Non-pigmented ciliary epithelial cell (primary cell): ENCODE data around the gene IGFBP6.
A peak's percentile ranks its signal among the peaks of the same experiment; 100 is the strongest.
"Not testable (repeated sequence)": the region's sequence is repeated elsewhere in the genome, so short reads cannot be mapped to it uniquely, and the experiment has no call there.

ENCODE experiments used
- DNase-seq: peaks from one replicate; pipeline ENCODE4 v3.0.0-alpha.2; 2010; ENCODE audit warnings: low read depth

The IGFBP6 gene

DNA sequence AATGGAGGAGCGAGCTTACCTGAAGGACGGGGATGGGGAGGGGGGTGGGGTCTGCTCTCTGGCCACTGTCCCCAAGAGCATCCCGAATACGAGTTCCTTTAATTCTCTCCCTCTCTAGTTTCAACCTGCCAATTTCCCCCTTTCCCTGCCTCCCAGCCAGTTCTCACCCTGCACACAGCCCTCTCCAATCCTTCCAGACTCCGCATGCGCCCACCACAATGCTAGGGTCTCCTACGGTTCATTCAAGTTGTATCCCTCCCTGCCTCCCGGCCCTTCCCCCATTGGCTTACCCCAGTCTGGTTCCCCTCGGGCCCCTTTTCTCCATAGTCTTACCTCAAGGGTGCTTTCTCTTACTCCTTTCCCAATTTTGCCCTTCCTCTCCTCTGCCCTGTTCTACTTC lies 708 bp upstream of the IGFBP6 start:
- DNase-seq = no peak

DNA sequence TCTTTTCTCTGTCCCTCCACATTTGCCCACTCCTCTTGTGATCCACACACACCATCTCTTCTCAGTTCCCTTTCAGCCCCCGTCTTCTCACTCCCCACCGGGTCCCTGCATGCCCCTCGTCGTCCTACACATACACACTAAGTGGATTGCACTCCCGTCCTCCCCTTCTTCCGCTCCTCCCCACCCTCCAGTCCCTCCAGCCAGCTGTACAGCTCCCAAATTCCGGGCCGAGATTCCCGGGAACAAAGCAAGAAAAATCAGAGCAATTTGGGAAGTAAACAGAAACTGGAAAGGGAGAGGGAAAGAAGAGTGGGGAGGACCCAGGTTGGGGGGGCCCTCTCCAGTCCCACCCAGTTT lies 282 bp upstream of the IGFBP6 start:
- DNase-seq = no peak

DNA sequence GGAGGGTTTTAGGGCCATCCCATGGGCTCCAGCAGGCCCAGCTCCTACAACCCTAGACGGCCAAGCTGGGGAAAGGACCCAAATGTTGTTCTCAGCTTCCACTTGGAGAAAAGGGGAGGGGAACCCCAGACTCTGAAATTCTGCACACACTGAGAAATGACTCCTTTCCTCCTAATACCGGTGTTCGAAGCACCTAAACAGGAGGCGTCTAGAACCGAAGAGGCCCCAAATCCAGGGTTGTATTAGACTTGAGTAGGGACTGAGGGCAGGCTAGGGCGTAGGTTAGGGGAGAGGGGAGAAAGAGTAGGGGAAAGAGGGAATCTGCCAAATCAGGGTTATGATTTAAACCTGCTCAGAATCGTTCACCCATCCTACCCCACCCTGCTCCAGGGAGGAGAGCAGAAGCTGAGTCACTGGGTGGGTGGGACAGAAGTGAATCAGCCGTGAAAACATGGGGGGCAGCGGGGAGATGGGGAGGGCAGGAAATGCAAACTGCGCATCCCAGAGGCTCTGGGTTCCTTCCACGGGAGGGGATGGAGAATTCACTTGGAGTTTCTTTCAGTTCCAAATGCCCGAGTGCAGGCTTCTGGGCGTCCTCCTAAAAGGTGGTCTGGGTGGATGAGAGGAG lies 1.0 kb downstream of the IGFBP6 start:
- peak; percentile 60 for DNase-seq

DNA sequence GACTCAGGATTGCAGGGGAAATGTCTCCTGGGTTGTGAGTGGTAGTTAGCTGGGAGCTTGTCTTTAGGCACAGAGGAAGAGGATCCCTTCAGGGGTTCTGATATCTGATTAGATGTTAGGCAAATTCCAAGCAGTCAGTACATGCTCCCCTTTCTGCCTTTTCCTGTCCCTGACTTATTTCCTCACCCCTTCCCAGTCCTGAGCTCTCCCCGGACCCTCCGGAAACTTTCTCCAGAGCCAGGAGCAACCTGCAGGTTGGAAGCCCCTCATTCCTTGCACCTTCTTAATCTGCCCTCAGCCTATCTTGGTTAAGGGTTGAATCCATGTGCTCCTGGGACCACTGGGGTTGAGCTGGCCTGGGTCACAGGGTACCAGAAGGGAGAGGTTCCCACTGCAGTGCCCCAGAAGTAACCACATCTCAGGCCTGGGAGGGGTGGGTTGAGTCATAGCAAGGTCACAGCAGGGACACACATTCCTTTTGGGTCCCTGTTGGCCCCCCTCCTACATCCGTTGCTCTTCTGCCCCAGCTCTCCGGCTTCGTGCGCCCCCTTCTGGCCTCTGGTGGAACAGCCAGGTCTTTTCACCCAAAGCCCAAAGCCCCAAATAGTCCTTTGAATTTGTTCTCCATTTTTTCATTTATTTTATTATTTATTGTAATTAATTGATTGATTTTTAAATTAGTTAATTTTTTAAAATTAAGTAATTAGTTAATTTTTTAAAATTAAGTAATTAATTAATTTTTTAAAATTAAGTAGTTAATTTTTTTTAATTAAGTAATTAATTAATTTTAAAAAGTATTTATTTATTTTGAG lies 1.8 kb downstream of the IGFBP6 start:
- peak; percentile 90 for DNase-seq

DNA sequence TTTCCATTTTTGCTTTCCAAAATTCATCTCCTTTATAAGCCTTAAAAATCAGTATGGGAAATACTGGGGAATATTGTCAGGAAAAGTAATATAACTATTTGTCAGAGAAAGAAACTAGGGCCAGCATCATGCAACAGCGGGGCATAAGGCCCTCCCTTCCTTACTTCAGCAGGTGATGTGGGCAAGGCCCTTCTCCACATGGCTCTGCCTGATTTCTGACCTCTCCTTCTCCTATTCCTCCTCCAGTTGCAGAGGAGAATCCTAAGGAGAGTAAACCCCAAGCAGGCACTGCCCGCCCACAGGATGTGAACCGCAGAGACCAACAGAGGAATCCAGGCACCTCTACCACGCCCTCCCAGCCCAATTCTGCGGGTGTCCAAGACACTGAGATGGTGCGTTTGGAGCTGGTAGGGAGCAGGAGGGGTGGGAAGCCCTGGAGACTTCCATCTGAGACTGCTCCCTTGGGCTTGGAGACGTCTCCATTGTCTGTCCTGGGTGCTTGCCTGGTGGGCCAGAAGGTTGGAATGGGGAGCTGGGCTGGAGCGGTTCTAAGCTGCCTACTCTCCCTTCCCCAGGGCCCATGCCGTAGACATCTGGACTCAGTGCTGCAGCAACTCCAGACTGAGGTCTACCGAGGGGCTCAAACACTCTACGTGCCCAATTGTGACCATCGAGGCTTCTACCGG lies 3.1 kb downstream of the IGFBP6 start:
- DNase-seq = no peak

DNA sequence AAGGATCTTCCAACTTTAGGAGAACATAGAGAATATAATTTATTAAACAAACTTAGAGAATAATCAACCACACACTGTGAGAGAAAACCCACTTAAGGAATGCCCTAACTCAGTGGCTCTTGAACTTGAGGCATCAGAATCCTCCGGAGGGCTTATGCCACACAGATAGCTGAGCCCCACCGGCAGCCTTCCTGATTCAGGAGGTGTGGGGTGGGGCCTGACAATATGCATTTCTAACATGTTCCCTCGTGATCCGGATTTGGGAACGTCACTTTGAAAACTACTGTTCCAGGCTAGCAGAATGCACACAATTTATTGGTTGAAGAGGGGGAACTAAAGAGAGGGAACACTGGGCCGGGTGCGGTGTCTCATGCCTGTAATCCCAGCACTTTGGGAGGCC lies 3.8 kb downstream of the IGFBP6 start:
- no peak for DNase-seq

DNA sequence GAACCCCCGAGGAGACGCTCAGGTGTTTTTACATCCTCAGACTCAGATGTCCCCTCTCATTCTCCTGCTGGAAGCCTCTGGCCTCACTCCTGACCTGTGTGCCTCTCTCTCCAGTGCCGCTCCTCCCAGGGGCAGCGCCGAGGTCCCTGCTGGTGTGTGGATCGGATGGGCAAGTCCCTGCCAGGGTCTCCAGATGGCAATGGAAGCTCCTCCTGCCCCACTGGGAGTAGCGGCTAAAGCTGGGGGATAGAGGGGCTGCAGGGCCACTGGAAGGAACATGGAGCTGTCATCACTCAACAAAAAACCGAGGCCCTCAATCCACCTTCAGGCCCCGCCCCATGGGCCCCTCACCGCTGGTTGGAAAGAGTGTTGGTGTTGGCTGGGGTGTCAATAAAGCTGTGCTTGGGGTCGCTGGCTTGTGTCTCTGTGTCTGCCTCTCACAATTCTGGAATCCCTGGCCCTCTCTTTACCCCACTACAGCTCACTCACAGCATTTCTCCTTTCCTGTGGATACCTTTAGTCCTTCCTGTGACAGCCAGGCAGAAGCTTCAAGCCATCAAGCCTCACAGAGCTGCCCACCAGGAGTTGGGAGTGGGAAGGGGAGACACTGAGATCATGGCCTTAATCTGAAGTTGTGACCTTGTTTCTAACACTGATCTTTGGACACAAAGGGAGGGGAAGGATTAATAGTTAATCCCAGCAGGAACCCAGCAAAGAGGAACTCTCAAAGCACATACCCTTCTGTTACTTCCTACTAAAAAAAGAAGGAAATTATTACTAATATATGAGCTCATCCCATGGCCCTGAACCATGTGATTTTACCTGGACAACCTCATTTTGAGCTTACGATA lies 4.7 kb downstream of the IGFBP6 start:
- DNase-seq = no peak

DNA sequence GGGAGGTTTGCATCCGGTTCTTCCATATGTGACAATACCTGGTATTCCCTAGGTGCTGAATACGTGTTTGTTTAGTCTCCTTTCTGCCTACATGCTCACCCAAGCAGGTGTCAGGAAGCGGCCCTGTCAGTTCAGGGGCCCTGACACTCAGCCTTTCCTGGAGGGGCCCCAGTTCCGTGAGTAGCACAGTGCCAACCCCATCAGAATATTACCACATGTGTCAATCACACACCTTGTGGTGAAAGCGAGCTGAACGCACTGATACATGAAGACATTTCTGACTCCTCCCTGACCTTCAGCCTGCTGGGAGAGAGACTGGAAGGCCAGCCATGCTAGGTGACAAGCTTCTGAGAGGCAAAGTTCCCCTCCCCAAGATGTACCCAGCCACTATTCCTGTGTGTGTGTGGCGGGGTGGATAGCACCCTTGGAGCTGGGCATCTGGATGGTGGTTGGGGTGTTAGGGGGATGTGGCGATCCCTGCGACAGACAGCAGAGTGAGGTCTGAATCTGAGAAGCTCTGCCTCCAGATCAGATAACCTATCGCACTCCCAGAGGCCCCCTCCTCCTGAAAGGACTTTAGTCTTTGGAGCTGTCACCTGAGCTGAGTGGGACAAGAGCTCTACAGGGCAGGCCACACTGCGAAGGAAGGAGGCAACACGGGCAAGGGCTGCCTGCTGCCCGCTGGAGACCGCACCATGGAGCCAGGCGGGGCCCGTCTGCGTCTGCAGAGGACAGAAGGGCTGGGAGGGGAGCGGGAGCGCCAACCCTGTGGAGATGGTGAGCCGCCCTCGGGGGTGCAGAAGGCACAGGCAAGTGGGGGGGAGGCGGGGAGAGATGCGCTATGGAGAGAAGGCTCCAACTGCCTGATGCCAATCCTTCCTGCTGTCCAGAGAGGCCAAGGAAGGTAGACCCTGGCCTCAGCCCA lies 5.7 kb downstream of the IGFBP6 start, which contains the start of gene SOAT2:
Gene SOAT2, plus strand, starts transcription at position 604 of the 925 bp plus-strand sequence. Its CDS starts 92 bp downstream, at position 696.
- DNase-seq = no peak

DNA sequence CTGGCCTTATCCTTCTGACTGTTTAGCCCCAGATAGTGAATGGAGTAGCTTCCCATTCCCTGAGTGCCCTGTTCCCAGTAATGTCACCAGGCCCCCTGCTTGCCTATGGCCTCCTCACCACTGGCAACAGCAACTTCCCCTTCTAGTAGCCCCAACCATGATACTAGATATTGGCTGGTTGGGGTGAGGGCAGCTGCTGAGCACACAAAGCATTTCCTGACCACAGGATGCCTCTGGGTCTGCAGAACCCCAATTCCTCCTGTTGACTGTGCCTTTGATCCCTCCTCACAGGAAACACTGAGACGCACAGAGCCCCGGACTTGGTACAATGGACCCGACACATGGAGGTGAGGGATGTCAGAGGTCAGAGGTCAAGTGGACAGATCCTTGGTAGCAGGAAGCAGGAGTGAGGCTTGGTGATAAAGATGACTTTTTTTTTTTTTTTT lies 6.4 kb downstream of the IGFBP6 start:
- DNase-seq = no peak

DNA sequence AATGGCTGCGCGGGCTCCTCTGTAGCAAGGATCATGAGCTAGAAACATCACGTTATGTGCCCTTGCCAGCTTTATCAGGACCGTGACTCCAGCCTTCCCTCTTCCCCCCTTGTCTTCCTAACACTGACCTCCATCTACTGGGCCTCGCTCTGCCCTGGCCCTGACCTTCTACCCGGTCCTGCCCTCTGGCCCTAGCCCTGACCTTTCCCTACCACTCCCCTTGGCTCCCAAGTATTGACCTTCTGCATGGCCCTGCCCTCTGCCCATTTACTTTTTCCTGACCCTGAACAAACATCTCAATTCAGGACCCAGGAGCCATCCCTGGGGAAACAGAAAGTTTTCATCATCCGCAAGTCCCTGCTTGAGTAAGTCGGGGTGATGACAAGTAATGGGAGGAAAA lies 7.8 kb downstream of the IGFBP6 start:
- no peak for DNase-seq

DNA sequence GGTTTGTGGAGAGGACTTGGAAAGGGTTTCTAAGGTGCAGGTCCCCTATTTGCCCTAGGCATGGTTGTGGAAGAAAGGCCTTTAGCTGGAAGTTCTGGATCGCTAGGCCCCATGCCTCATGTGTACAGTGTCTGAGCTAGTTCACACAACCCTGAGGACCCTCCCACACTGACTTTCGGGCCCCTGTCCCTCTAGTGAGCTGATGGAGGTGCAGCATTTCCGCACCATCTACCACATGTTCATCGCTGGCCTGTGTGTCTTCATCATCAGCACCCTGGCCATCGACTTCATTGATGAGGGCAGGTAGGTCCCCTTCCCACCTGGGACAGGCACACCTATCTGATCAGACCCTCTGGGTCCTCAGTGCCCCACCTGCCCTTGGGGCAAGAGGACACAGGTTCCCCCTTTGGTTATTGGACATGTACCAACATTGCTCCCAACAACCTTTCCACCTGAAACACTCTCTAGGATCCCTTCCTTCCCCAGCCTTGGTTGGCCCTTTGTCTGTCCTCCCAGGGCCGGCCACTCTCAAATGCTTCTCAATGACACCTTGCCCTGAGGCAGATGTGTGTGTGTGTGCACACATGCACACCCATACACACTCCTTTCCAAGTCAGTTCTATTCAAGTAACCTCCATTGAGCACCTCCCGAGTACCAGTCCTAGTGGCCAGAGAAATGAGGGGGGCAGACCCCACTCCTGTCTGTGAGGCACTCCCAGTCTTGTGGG lies 8.4 kb downstream of the IGFBP6 start:
- no peak for DNase-seq

DNA sequence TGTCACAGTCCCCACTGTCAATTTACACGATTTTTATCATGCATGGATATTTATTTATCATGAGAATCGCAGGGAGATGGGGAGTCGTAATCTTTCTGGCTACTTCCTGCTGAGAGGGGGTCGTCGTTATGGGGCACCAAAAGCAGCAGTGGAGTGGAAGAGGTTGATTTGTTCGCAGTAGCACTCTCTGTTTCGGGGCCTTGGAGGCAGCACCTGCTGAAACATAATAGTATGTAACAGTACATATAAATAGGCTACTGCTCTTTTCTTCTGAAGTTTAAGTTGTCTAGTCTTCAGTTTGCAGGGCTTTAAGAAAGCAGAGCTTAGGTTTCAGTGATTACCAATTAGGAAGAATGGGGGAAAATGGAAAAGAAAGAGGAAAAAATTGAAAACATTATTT lies 9.7 kb downstream of the IGFBP6 start:
- no peak for DNase-seq

DNA sequence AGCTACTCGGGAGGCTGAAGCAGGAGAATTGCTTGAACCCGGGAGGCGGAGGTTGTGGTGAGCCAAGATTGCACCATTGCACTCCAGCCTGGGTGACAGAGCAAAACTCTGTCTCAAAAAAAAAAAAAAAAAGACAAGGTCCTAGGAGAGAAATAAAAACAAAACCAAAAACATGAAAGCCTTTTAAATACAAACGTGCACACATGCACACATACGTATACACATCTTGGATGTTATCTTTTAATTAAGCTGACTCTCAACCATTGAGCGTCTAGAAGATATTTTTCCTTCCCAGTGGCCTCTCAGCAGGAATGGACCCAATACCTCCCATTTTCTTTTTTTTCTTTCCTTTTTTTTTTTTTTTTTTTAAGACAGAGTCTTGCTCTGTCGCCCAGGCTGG lies 15.0 kb downstream of the IGFBP6 start:
- DNase-seq = not testable (repeated sequence)

DNA sequence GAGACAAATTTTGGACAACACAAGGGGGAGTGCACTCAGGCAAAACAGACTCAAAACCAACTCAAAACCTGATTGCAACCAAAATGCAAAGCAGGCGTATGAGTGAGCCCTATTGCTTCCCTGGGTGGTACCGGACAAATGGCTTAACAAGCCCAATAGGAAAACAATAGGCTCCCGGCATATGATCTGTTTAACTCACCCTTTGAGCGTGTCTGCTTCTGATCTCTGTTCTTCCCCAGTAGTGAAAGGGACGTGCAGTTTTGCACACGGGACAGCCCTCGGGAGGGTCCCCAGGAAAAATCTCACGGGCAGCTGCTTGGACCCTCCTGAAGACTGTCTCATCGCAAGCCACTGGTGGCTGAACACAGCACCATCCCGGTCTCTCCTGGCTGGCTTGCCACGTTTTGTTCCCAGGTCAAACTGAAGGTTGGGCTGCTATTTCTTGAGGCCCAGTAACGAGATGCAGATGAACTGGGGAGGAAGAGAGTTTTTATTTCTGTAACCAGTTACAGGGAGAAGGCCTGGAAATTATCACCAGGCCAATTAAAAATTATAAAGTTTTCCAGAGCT lies 15.8 kb downstream of the IGFBP6 start:
- no peak for DNase-seq

DNA sequence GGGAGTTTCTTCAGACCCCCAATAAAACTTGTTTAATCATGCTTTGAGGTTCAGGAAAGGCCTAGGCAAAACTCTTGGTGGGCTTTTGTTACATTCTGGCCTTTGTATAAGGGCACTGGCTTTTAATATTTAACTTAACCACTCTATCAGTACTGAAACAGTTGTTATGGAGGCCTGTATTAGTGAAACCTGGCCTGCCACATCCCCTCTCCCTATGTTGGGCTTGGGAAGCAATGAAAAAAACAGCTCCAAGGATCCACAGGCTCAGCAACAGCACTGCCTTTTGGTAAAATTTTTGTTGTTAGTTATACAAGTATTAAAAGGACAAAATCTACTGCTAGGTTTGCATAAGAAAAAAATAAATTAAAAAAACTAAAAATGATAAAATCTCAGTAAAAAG lies 16.5 kb downstream of the IGFBP6 start:
- no peak for DNase-seq

DNA sequence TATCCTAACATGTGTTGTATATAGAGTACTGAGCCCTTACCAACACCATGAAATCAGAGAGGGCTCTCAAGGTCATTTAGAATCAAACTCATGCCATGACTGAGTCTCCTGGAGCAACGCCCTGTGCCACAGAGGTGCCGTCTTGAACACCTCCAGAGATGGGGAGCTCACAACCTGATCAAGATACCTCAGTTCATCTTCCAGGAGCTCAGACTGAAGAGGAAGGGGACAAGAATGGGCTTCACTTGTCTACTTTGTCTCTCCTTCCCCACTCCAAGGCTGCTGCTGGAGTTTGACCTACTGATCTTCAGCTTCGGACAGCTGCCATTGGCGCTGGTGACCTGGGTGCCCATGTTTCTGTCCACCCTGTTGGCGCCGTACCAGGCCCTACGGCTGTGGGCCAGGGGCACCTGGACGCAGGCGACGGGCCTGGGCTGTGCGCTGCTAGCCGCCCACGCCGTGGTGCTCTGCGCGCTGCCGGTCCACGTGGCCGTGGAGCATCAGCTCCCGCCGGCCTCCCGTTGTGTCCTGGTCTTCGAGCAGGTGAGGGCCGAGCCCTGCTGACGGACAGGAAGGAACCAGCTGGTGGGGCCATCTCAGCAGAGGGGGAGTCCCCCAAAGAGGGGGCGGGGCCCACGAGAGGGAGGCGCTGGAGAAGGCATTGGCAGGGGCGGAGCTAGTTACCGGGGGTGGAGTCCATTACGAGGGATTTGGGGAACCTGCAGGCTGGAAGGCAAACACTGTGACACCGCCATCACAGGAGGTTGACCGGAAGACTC lies 17.8 kb downstream of the IGFBP6 start:
- no peak for DNase-seq

DNA sequence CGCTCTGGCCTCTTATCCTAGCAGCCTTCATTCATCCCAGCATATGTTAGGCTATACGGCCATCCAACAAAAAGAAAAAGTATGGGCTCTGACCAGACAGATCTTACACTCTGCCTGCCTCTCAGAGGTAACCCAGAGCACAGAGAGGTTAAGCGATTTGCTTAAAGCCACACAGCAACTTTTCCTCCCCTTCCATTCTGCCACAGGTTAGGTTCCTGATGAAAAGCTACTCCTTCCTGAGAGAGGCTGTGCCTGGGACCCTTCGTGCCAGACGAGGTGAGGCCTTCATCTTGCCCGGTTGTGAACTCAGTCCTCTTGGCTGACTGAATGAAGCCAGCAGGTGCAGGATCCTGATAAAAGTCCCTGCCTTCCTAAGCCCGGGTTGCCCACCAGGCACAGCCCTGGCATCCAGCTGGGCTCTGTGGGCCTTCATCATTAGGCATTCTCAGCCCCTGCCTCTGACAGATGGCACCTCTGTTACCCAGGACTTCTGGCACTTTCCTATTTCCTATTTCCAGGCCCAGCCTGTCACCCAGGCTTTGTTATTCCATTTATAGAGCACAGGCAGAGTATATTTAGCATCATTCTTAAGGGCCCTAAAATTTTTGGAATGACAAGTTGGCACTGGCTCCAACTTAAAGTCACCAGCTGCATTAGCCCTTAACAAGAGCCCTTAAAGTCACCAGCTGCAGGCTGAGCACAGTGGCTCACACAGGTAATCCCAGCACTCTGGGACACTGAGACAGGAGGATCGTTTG lies 18.6 kb downstream of the IGFBP6 start:
- DNase-seq = no peak

DNA sequence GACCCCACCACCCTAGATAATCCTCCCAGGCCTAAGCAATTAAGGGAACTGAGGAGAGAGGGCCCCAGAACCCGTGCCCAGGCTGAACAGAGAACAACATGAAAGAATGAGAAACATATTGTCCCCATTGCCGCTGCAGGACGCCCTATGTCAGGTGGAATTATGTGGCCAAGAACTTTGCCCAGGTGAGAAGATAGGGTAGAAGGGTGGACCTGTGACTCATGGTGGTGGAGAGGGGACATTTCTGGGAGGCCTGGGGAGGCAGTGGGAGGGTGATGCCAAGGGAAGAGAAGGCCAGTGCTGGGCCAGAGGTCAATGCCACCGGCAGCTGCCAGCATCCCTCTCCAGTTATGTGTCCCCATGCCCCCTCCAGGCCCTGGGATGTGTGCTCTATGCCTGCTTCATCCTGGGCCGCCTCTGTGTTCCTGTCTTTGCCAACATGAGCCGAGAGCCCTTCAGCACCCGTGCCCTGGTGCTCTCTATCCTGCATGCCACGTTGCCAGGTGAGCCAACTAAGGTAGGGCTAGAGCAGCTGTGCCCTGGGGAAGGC lies 21.4 kb downstream of the IGFBP6 start:
- no peak for DNase-seq
